8988T (cell line): ENCODE data around the gene IL36RN.

Source experiments
- DNase-seq: peaks from one replicate; pipeline ENCODE4 v3.0.0; 2011

Gene IL36RN

GRCh38 chr2:113058998-113059960, at the start of gene IL36RN:
Gene IL36RN (plus strand): TSS chr2:113059198. CDS start chr2:113059439, 241 bp downstream.
- no peak for DNase-seq

DNA sequence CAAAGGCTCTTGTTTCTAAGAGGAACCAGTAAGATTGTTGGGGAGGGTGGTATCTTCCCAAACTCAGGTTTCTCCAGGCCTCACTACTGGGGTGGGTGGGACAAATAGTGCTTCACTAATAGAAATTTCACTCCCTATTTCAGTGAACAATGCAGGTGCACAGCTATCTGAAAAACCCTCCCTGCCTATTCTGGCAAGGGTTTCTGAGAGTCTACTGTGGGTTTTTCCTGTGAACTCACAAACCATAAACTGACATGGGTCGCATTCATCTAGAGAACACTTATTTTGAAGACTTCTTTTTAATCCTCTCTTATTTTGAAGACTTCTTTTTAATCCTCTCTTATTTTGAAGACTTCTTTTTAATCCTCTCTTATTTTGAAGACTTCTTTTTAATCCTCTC, 49.4 kb upstream of the IL36RN start:
- no peak for DNase-seq

DNA sequence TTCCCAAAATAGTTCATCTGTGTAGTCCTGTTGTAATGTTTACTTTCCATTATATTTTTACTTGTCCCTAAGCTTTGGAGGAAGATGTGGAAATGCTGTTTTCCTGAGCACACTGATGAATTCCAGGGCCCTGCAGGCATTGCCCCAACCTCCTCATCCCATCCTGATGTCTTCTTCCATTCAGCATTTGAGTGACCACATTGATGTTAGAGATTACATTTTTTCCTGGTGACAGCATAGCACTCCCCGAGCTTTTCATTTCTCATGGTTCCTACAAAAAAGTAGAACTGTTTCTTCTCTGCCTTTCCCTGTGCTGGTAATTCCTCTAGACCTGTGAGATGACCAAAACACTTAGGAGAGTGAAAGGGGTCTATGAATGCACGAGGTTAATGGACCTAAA, 48.9 kb upstream of the IL36RN start:
- DNase-seq: no peak

DNA sequence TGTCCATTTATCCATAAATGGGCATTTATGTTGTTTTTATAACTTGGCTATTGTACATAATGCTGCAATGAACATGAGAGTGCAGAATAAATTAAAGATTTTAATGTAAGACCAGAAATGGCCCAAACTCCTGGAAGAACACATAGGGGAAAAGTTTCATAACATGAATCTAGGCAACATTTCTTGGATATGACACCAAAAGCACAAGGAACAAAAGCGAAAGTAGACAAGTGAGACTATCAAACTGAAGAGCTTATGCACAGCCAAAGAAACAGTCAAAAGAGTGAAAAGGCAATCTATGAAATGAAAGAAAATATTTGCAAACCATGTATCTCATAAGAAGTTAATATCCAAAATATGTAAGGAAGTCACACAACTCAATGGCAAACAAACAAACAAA, 47.9 kb upstream of the IL36RN start:
- no peak for DNase-seq

DNA sequence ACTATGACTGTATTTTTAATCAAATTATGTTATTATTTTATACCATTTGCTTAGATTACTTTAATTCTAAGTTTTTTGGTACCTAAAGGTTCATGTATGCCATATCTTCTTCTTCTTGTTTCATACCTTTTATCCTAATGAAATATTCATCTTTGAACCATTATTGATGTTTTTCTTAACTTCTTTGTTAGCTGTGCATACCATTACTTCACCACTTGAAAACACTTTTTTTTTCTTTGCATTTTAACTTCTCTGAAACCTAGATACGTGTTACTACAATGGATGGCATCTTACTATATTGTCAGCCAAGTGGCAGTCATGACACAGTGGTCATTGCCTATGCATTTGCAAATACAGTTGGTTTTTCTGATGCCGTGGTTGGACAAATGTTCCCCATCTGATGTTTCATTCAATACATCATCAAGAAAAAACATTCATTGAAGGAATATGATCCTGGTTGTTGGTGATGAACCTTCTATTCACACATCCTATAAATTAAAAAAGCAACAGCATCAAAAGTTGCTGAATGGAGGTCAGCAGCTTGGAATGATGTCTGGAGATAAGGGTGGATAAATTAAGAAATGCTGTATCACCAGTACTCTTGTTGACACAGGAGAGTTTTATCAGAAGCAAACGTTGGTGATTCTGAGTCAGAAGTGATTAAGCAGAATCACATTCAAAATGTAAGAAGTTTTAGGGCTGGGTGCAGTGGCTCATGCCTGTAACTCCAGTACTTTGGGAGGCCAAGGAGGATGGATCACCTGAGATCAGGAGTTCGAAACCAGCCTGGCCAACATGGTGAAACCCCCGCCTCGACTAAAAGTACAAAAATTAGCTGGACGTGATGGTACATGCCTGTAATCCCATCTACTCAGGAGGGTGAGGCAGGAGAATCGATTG, 46.3 kb upstream of the IL36RN start:
- no peak for DNase-seq

DNA sequence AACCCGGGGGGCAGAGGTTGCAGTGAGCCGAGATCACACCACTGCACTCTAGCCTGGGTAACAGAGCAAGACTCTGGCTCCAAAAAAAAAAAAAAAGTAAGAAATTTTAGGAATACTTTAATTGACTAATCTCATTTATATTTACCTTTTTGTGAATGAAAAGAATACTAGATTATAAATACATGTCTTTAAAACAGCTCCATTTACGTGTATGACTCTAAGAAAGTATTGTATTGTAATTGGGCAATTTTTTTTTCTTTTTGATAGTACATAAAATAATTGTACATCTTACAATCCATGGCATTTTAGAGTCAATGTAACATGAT, 45.7 kb upstream of the IL36RN start:
- DNase-seq: no peak

DNA sequence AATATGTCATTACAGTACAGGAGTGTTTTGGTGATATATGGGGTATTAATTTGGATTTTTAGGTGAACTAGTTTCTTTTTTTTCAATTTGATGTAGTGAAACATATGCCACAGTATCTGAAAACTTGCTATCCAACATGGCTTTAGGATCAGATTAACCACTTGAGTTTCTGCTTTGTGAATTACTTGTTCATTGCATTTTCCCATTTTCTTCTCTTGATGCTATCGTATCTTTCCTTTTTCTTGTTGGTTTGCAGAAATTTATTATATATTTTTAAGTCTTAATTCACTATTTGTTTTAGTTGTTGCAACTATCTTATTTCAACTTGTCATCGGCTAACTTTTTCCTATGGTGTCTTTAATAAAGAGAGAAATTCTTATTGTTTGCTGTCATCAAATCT, 44.9 kb upstream of the IL36RN start:
- no peak for DNase-seq

- no peak for DNase-seq
These were observed 44.0 kb upstream of the IL36RN start for GRCh38 chr2:113015042-113015441.

GRCh38 chr2:113015655-113016054, 43.3 kb upstream of the IL36RN start:
- DNase-seq: no peak

DNA sequence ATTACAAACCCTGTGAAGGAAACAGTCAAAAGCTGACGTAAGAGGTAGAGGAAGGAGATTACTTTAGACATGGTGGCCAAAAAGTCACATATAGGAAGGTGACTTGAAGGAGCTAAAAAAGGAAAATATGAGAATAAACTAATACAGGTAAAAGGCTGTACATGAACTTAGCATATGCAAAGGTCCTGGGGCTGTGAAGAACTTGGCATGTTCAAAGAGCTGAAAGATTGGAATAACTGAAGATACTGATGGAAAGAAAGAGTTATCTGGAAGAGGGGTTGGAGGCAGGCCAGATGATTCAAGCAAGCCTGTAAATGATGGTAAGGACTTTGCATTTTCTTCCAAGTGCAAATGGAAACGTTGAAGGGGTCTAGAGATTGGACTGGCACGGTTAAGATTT, 40.5 kb upstream of the IL36RN start:
- DNase-seq: no peak

DNA sequence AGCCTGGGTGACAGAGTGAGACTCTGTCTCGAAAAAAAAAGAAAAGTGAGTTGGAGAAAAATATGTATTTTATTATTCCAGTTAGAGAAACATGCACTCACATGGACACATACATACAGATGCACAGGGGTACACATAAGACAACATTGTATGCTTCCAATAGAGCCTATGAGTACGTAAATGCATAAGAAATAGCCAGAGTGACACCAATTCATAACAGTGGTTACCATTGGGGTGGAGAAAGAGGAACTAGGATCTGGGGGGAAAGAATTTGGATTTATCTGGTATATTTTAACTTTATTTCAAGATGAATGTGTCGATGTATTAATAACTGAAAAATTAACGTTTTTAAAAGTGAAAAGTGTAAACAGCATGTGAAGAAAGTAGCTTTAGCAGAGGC, 37.7 kb upstream of the IL36RN start:
- no peak for DNase-seq

DNA sequence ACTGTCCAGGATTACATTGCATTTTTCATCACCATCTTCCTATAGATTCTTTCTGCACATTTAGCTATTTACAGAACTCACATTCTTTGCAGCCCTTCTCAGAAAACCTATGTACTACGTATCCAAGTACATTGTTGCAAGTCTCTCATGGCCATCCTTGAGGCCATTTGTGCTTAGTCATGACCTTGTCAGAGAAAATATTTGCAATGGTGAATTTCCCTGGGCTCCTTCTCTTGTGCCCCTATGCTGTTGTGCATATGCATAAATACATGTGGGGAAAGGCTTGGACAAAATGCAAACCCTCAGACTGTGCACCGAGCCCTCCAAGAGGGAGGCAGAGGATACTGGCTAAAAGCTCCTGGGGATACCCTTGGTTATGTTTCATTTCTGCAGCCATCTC, 34.2 kb upstream of the IL36RN start:
- no peak for DNase-seq

DNA sequence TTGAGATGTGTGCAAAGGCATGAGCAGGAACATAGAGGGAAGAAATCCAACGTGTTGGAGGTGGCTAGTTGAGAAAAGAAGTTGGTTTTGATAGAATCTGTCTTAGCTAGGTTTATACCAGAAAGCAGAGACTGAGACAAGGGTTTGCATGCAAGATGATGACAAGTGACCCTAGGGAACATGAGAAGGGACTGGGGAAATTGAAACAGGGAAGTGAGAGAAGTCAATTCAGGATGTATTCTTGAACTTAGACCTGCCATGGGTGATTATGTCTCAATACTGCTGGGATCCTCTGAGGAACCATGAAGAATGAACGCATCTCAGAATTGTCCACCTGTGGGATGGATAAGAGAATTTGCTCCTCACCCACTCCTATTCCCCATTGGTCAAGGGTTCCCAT, 33.3 kb upstream of the IL36RN start:
- no peak for DNase-seq

- no peak for DNase-seq
These were observed 31.3 kb upstream of the IL36RN start for GRCh38 chr2:113027691-113028090.

- no peak for DNase-seq
These were observed 30.9 kb upstream of the IL36RN start for GRCh38 chr2:113028112-113028511.

- no peak for DNase-seq
These were observed 26.3 kb upstream of the IL36RN start for GRCh38 chr2:113032737-113033136.

- no peak for DNase-seq
These were observed 25.0 kb upstream of the IL36RN start for GRCh38 chr2:113034016-113034415.

DNA sequence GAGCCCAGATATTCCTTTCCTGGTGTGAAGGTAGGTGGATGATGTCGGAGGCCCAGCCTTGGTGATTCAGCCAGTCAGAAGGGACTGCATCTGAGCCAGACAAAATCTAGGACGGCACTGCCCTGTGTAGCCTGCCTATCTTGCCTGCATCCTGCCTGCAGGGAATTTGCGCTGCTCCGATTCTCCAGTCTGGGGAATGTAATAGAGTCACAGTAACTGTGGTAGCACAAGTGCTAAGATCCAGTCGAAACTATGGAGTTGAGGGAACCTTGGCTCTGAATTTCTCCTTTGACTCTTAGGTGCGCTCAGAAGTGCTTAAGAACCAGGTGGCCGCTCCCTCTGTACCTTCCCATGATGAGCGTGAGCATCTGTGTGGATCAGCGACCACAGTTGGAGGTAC, 22.2 kb upstream of the IL36RN start:
- DNase-seq: no peak

DNA sequence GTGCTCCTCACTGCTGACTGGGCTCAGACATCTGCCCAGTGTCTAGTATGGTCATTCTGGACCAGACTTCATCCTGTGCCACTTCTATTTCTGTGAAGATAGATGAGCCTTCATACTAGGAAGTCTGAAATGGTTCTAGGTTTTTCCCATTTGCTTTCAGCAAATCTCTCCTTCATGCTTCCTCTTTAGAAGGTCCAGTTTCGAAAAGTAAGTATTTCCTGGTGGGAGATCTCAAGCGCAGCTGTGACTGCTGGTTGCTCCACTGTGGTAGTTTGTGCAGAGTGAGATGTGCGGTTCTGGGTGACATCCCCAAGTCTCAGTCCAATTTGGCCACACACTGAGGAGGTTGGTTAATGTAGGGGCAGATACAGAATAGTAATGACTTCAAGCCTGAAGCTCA, 20.7 kb upstream of the IL36RN start:
- no peak for DNase-seq

GRCh38 chr2:113039158-113039557, 19.8 kb upstream of the IL36RN start:
- no peak for DNase-seq

DNA sequence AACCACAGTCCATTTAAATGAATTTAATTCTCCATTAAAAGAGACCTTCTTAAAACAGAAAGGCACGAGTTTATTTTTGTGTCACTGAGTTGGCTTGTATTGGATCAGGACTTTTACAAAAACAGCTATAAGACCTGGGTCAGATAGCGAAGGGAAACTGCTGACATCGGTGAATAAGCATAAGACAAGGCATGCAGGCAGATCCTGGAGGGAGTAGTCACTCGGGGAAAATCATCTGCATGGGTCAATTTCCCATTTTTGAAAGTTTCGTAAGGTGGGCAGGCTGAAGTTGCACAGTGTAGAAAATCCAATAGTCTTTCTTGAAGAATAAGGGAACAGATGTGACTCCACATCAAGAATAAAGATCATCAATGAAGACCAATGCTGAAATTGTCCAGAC, 19.3 kb upstream of the IL36RN start:
- DNase-seq: no peak

- no peak for DNase-seq
These were observed 17.1 kb upstream of the IL36RN start for GRCh38 chr2:113041871-113042270.

GRCh38 chr2:113046465-113046864, 12.5 kb upstream of the IL36RN start:
- no peak for DNase-seq
